Trophoblast cell (in vitro differentiated cells and primary cell): ENCODE measurements around the gene GNG12.

Experiments used
- DNase-seq, 2 donors: peaks; one replicate each; pipeline ENCODE4 v3.0.0-alpha.2; 2016
- H2AFZ ChIP-seq: 2 replicates; pipeline ENCODE4 v1.6.1; 2013; ENCODE audit warnings: low read length, moderate library complexity, mild to moderate bottlenecking; ENCODE audit not compliant: insufficient read depth, poor library complexity
- H2AK5ac ChIP-seq: 2 replicates; pipeline ENCODE4 v1.6.1; 2013; ENCODE audit warnings: mild to moderate bottlenecking, low read length
- H2BK120ac ChIP-seq: 2 replicates; pipeline ENCODE4 v1.6.1; 2013; ENCODE audit warnings: low read length, mild to moderate bottlenecking, moderate library complexity; ENCODE audit not compliant: insufficient read depth, poor library complexity
- H2BK12ac ChIP-seq: 2 replicates; pipeline ENCODE4 v1.6.1; 2013; ENCODE audit warnings: mild to moderate bottlenecking, low read length, moderate library complexity
- H2BK5ac ChIP-seq: 2 replicates; pipeline ENCODE4 v1.6.1; 2013; ENCODE audit warnings: low read length, low read depth, moderate library complexity, mild to moderate bottlenecking; ENCODE audit not compliant: poor library complexity
- H3K14ac ChIP-seq: 2 replicates; pipeline ENCODE4 v1.6.1; 2013; ENCODE audit warnings: mild to moderate bottlenecking, low read length
- H3K18ac ChIP-seq: 2 replicates; pipeline ENCODE4 v1.6.1; 2013; ENCODE audit warnings: mild to moderate bottlenecking, low read length
- H3K23ac ChIP-seq: 2 replicates; pipeline ENCODE4 v1.6.1; 2013; ENCODE audit warnings: low read length
- H3K27ac ChIP-seq: 2 replicates; pipeline ENCODE4 v1.5.1; 2013; ENCODE audit warnings: low read depth, mild to moderate bottlenecking, inconsistent platforms, low read length, moderate library complexity
- H3K27me3 ChIP-seq: 2 replicates; pipeline ENCODE4 v1.6.1; 2013; ENCODE audit warnings: inconsistent platforms, mild to moderate bottlenecking, low read length, moderate library complexity; ENCODE audit not compliant: insufficient read depth
- H3K36me3 ChIP-seq, 2 experiments: 1 replicate in 1 of 2; 2 replicates in 1 of 2; pipeline ENCODE4 v1.6.1; 2013; ENCODE audit warnings: low read length in 2 of 2, mild to moderate bottlenecking in 2 of 2, moderate library complexity in 1 of 2; ENCODE audit not compliant: insufficient read depth in 2 of 2, control insufficient read depth in 1 of 2
- H3K4ac ChIP-seq: 2 replicates; pipeline ENCODE4 v1.6.1; 2013; ENCODE audit warnings: low read depth, mild to moderate bottlenecking, low read length, moderate library complexity
- H3K4me1 ChIP-seq, 2 experiments: 1 replicate in 1 of 2; 2 replicates in 1 of 2; pipeline ENCODE4 v1.6.1; 2013; ENCODE audit warnings: low read length in 2 of 2, mild to moderate bottlenecking in 2 of 2, moderate library complexity in 1 of 2; ENCODE audit not compliant: insufficient read depth in 2 of 2, control insufficient read depth in 1 of 2
- H3K4me2 ChIP-seq: 2 replicates; pipeline ENCODE4 v1.6.1; 2013; ENCODE audit warnings: inconsistent platforms, mild to moderate bottlenecking, low read length, moderate library complexity
- H3K4me3 ChIP-seq: 2 replicates; pipeline ENCODE4 v1.5.1; 2013; ENCODE audit warnings: mild to moderate bottlenecking, low read depth, low read length, inconsistent platforms
- H3K79me1 ChIP-seq: one replicate; pipeline ENCODE4 v1.6.1; 2013; ENCODE audit warnings: low read length
- H3K79me2 ChIP-seq: 2 replicates; pipeline ENCODE4 v1.6.1; 2013; ENCODE audit warnings: low read length, mild to moderate bottlenecking; ENCODE audit not compliant: control insufficient read depth, insufficient read depth, poor library complexity
- H3K9ac ChIP-seq: 2 replicates; pipeline ENCODE4 v1.6.1; 2013; ENCODE audit warnings: mild to moderate bottlenecking, low read length
- H3K9me3 ChIP-seq: 2 replicates; pipeline ENCODE4 v1.6.1; 2013; ENCODE audit warnings: low read depth, mild to moderate bottlenecking, control low read depth, inconsistent platforms, low read length; ENCODE audit not compliant: insufficient read depth
- H4K12ac ChIP-seq: 2 replicates; pipeline ENCODE4 v1.6.1; 2013; ENCODE audit warnings: low read depth, mild to moderate bottlenecking, low read length, moderate library complexity
- H4K8ac ChIP-seq: 2 replicates; pipeline ENCODE4 v1.6.1; 2013; ENCODE audit warnings: low read depth, mild to moderate bottlenecking, low read length, moderate library complexity
- H4K91ac ChIP-seq: one replicate; pipeline ENCODE4 v1.6.1; 2013; ENCODE audit warnings: low read depth, mild to moderate bottlenecking, low read length, moderate library complexity
- WGBS: extraction: QIAGEN DNeasy Blood & Tissue Kit; methylation state at CpG from one replicate; pipeline ENCODE4 v1.1.7; 2013; ENCODE audit warnings: missing lambda C conversion rate; ENCODE audit not compliant: insufficient read length, insufficient coverage; ENCODE audit errors: extremely low coverage; 5-methylcytosine and 5-hydroxymethylcytosine counted together

The GNG12 gene

DNA sequence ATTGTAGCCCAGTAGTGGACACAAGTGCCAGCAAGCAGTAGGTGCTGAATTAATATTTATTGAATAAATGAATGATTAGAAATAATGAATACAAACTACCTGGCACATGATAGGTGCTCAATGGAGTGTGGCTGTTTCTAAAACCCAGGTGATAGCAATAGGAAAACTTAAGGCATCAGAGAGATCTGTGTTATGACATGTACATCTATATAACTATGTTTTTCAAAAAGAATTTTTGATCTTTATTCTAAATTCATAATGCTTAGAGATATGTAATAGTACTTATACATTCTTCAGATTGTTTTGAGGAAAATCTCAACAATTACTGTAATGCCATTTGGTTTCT lies 143.3 kb downstream of the GNG12 start:
- H2BK120ac ChIP-seq: no peak overlapping the region

DNA sequence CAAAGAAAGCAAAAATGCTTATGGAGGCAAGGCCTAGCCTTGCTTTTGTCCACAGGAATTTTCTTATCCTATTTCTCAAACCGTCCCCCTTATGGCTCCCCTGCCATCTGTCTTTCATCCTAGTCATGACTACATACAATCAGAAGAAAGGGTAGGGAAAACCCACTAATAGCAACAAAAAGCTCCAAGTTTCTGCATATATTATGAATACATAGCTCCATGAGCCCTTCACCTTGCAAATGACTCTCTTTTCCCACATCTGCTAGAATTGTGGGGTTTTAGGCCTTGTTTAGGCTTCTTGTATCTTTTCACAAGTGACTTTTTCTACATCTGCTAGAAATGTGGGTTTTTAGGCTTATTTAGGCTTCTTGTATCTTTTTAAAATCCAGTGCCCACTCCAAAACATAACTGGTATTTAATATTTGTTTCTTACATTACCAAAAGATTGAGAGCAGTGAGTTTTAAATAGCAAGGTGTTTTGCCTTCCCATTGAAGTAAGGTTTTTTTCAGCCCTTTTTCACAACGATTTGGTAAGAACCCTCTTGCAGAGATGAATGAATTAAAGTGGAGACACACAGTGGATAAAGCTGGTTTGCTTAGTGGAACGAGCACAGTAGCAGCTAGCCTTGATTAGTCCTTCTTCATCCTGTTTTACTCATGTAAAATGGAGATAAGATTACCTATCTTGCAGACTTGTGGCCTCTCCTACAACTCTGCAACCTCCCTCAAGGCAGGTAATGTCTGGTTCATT lies 143.8 kb downstream of the GNG12 start:
- Histone ChIP-seq H3K9me3 (no peaks in the 10 kb centered on the region), H4K91ac (no peak overlapping the region), H3K79me2 (peaks cover 18% of the 10 kb centered on the region), H3K23ac (no peak overlapping the region), H2AFZ (no peak overlapping the region), H3K27me3 (no peaks in the 10 kb centered on the region), H3K4ac (no peak overlapping the region), H2AK5ac (no peak overlapping the region), H4K12ac (no peak overlapping the region), H4K8ac (no peak overlapping the region), H3K4me2 (no peak overlapping the region), H2BK120ac (no peak overlapping the region), H3K9ac (no peak overlapping the region), H2BK12ac (no peak overlapping the region), H3K36me3 (peaks cover 2 to 11% of the 10 kb centered on the region in 2 experiments), H3K14ac (no peak overlapping the region), H2BK5ac (no peak overlapping the region), H3K4me3 (no peak overlapping the region), H3K79me1 (peaks cover 21% of the 10 kb centered on the region), H3K4me1 (peaks cover 0 to 5% of the 10 kb centered on the region in 2 experiments), H3K27ac (no peak overlapping the region), H3K18ac (no peak overlapping the region)
- no peak for DNase-seq
- WGBS: no CpG with 5 or more reads among the region's 3 CpGs

More for the DNA sequence above, 143.3 kb downstream of the GNG12 start:
- Histone ChIP-seq H3K79me2 (peaks cover 18% of the 10 kb centered on the region), H3K4me2 (no peak overlapping the region), H2AK5ac (no peak overlapping the region), H2BK5ac (no peak overlapping the region), H3K9me3 (no peaks in the 10 kb centered on the region), H3K27ac (no peak overlapping the region), H3K79me1 (peaks cover 21% of the 10 kb centered on the region), H4K8ac (no peak overlapping the region), H4K91ac (no peak overlapping the region), H3K27me3 (no peaks in the 10 kb centered on the region), H3K14ac (no peak overlapping the region), H3K4me1 (peaks cover 0 to 5% of the 10 kb centered on the region in 2 experiments), H3K4me3 (no peak overlapping the region), H3K36me3 (peaks cover 2 to 11% of the 10 kb centered on the region in 2 experiments), H3K9ac (no peak overlapping the region), H2BK12ac (no peak overlapping the region), H3K18ac (no peak overlapping the region), H2AFZ (no peak overlapping the region), H4K12ac (no peak overlapping the region), H3K23ac (no peak overlapping the region), H3K4ac (no peak overlapping the region)
- DNase-seq: no peak

DNA sequence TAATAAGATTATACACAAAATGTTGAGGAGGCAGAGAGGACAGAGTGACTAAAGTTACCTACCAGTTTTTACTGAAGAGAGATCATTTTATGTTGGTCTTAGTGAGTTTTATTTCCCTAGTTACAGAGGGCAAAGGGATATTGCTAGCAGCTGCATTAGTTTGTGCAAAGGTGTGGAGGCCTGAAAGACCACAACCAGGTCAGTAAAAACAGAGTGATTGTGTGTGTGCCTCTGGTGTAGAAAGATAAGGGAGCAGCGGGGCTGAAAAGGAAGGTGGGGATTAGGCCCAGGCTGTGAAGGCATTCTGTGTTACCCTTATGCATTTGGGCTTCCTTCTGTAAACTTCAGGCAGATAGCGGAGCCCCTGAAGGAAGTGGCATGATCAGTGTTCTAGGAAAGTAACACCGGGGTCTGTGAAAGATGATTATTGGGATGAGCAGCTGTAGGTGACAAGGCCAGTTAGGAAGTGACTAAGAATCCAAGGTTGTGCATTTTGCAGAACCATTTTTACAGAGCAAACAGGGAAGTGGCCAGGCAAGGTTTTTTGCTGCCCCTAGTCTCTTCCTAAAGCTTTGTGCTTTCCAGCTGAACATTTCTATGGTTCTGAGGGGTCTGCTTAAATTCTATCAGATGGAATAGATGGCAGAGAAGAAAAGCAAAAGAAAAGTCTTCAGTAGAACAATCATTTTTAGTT lies 144.6 kb downstream of the GNG12 start:
- no peak for DNase-seq
- no peak overlapping the region for H4K91ac ChIP-seq
- H2BK120ac ChIP-seq: no peak overlapping the region
- H3K27me3 ChIP-seq: no peaks in the 10 kb centered on the region
- no peak overlapping the region for H3K4me2 ChIP-seq
- H3K27ac ChIP-seq: no peak overlapping the region
- H3K4me1 ChIP-seq: peaks cover 0 to 7% of the 10 kb centered on the region in 2 experiments
- no peak overlapping the region for H3K23ac ChIP-seq
- H2AFZ ChIP-seq: no peak overlapping the region
- H3K9me3 ChIP-seq: no peaks in the 10 kb centered on the region
- peaks cover 2 to 11% of the 10 kb centered on the region in 2 experiments for H3K36me3 ChIP-seq
- no peak overlapping the region for H3K4ac ChIP-seq
- H4K8ac ChIP-seq: no peak overlapping the region
- H2AK5ac ChIP-seq: no peak overlapping the region
- no peak overlapping the region for H4K12ac ChIP-seq
- H2BK5ac ChIP-seq: no peak overlapping the region
- H3K18ac ChIP-seq: no peak overlapping the region
- H3K79me2 ChIP-seq: peaks cover 18% of the 10 kb centered on the region
- H3K9ac ChIP-seq: no peak overlapping the region
- no peak overlapping the region for H2BK12ac ChIP-seq
- H3K14ac ChIP-seq: no peak overlapping the region
- WGBS: no CpG with 5 or more reads among the region's 3 CpGs
- peaks cover 23% of the 10 kb centered on the region for H3K79me1 ChIP-seq
- no peak overlapping the region for H3K4me3 ChIP-seq

DNA sequence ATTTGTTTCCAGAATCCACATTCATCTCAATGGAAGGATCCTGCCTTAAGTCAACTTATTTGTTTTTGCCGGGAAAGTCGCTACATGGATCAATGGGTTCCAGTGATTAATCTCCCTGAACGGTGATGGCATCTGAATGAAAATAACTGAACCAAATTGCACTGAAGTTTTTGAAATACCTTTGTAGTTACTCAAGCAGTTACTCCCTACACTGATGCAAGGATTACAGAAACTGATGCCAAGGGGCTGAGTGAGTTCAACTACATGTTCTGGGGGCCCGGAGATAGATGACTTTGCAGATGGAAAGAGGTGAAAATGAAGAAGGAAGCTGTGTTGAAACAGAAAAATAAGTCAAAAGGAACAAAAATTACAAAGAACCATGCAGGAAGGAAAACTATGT lies 145.6 kb downstream of the GNG12 start:
- no peak overlapping the region for H3K4me3 ChIP-seq
- no peak overlapping the region for H3K14ac ChIP-seq
- H3K9me3 ChIP-seq: no peaks in the 10 kb centered on the region
- H2AK5ac ChIP-seq: no peak overlapping the region
- H3K79me1 ChIP-seq: peaks cover 26% of the 10 kb centered on the region
- H3K79me2 ChIP-seq: peaks cover 18% of the 10 kb centered on the region
- H3K23ac ChIP-seq: no peak overlapping the region
- no peak overlapping the region for H2AFZ ChIP-seq
- H3K27ac ChIP-seq: no peak overlapping the region
- H3K4me1 ChIP-seq: peaks cover 0 to 7% of the 10 kb centered on the region in 2 experiments
- H3K4ac ChIP-seq: no peak overlapping the region
- peaks cover 2 to 11% of the 10 kb centered on the region in 2 experiments for H3K36me3 ChIP-seq
- H2BK120ac ChIP-seq: no peak overlapping the region
- H2BK12ac ChIP-seq: no peak overlapping the region
- no peak overlapping the region for H2BK5ac ChIP-seq
- no peak overlapping the region for H3K9ac ChIP-seq
- no CpG with 5 or more reads among the region's 4 CpGs for WGBS
- peak overlapping the region; percentile 45 for H3K4me2 ChIP-seq
- H4K91ac ChIP-seq: no peak overlapping the region
- no peak overlapping the region for H3K18ac ChIP-seq
- no peak overlapping the region for H4K12ac ChIP-seq
- H3K27me3 ChIP-seq: no peaks in the 10 kb centered on the region
- no peak overlapping the region for H4K8ac ChIP-seq
- peak in 1 of 2 donors; percentile 65 for DNase-seq
